ENCODE data around the gene RAP1B. TPM values are rescaled to one million over a fixed set of nuclear protein-coding genes. Genes with fewer than 3 reads are reported as not detected.

The RAP1B gene
- total RNA-seq, 120 experiments from 2014 or later, result 39.9 to 92.7 (median 63.1) TPM

Other genes with a start within 250 kb of the RAP1B start
- gene NUP107, start 76.1 kb downstream of the RAP1B start, total RNA-seq, result 10 to 100 TPM; 15.0 to 41.1 (median 24.5) TPM
- gene SLC35E3, start 135.3 kb downstream of the RAP1B start, total RNA-seq, result 10 to 100 TPM; 11.5 to 32.1 (median 18.4) TPM
- gene MDM2, start 197.3 kb downstream of the RAP1B start, total RNA-seq, result 100 to 1,000 TPM in 26 of 120 experiments, 10 to 100 TPM in 94; 64.6 to 129 (median 89.8) TPM

Data from dorsolateral prefrontal cortex (tissue), 118 donors.